Gastrocnemius medialis (tissue), 4 donors: ENCODE data around the gene KRT27.

ENCODE experiments used
- CTCF ChIP-seq, 5 experiments: fragments of 450-650 bp in 3 of 5; fragments of 200-600 bp in 2 of 5; sonication (generic) in 2 of 5; IDR thresholded peaks in 4 of 5; conservative IDR thresholded peaks in 1 of 5; 1 replicate in 4 of 5; 2 replicates in 1 of 5; pipeline ENCODE4 v1.5.1; 2016 to 2019; ENCODE audit warnings: antibody characterized with exemption in 5 of 5, mild to moderate bottlenecking in 3 of 5, moderate library complexity in 3 of 5
- POLR2A ChIP-seq, 2 donors: fragments of 450-650 bp; IDR thresholded peaks; one replicate each; pipeline ENCODE4 v1.6.1; 2017; ENCODE audit warnings: antibody characterized with exemption in 2 of 2, mild to moderate bottlenecking in 2 of 2, moderate library complexity in 2 of 2

DNA sequence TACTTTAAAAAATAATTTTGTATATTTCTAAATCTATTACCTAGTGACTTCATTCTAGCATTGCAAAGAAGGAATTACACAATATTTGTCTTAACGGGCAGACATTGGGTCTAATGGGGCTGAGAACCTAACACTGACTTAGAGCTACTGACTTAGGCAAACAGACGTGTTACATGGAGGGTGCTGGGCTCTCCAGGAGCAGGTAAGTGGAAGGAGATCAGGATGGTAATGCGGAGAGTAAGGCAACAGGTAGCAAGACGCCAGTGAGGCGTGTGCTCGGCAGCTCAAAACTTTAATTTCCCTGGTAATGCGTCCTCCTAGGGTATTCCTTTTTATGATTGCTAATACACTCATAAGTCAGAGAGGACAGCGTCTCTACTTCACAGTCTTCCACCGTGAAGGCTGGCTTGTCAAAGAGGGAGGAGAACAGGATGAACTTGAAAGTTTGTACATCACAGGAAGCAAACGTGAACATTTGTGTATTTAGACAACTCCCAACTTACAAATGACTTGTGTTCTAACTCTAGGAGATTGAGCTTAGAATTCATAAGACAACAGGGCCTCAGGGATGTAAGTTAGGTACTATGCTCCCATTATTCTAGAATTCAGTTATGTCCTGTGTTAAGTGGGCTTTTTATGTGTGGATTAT is 12.8 kb upstream of the KRT27 start:
- TF ChIP-seq CTCF (IDR thresholded peaks at IDR 0.05 in 4 of 5, conservative IDR thresholded peaks at IDR 0.05 in 1 of 5) (no peak), POLR2A (IDR thresholded peaks at IDR 0.05) (no peak)
